HepG2 (cell line): ENCODE data around the gene GAD1. TPM values are rescaled to one million over a fixed set of nuclear protein-coding genes. Genes with fewer than 3 reads are reported as not detected.

ENCODE experiments used
- ADNP ChIP-seq: sonication (generic); formaldehyde crosslinking; IDR thresholded peaks from 2 replicates; pipeline ENCODE4 v1.4.0; 2020; ENCODE audit warnings: missing genetic modification reagents
- CBX1 ChIP-seq: IDR thresholded peaks from one replicate; pipeline ENCODE4 v1.6.1; 2016; ENCODE audit warnings: antibody characterized with exemption, low read depth
- CBX5 ChIP-seq: sonication (generic); formaldehyde crosslinking; IDR thresholded peaks from 2 replicates; pipeline ENCODE4 v1.4.0; 2020; ENCODE audit warnings: missing genetic modification reagents, borderline replicate concordance
- FOXK1 ChIP-seq: sonication (generic); formaldehyde crosslinking; IDR thresholded peaks from 2 replicates; pipeline ENCODE4 v1.4.0; 2020; ENCODE audit warnings: low read depth, missing genetic modification reagents, borderline replicate concordance
- GZF1 ChIP-seq: sonication (generic); formaldehyde crosslinking; IDR thresholded peaks from 2 replicates; pipeline ENCODE4 v1.5.1; 2020; ENCODE audit warnings: mild to moderate bottlenecking, missing genetic modification reagents
- HOXA9 ChIP-seq: sonication (generic); formaldehyde crosslinking; IDR thresholded peaks from 2 replicates; pipeline ENCODE4 v1.8.1; 2022; ENCODE audit warnings: missing genetic modification reagents, mild to moderate bottlenecking, moderate library complexity, borderline replicate concordance
- HOXD1 ChIP-seq: sonication (generic); formaldehyde crosslinking; IDR thresholded peaks from 2 replicates; pipeline ENCODE4 v1.5.0; 2020; ENCODE audit warnings: missing genetic modification reagents
- KDM5B ChIP-seq: sonication (generic); formaldehyde crosslinking; IDR thresholded peaks from 2 replicates; pipeline ENCODE4 v1.4.0; 2020; ENCODE audit warnings: missing genetic modification reagents, mild to moderate bottlenecking, borderline replicate concordance
- KLF16 ChIP-seq, 2 experiments: sonication (generic) in 1 of 2; formaldehyde crosslinking in 1 of 2; IDR thresholded peaks; 2 replicates each; pipeline versions ENCODE4 v1.6.1 to v1.8.0; 2016 to 2023; ENCODE audit warnings: missing genetic modification reagents in 2 of 2, missing compliant biosample characterization in 1 of 2
- RBM39 ChIP-seq: fragments of 200-400 bp; formaldehyde crosslinking; IDR thresholded peaks from one replicate; pipeline ENCODE4 v1.6.1; 2018; ENCODE audit warnings: antibody characterized with exemption, mild to moderate bottlenecking, low read depth, low read length; ENCODE audit not compliant: poor library complexity, severe bottlenecking
- SMARCE1 ChIP-seq: fragments of 450-650 bp; IDR thresholded peaks from 2 replicates; pipeline ENCODE4 v1.6.1; 2017; ENCODE audit warnings: borderline replicate concordance
- U2AF1 ChIP-seq: fragments of 200-400 bp; formaldehyde crosslinking; optimal IDR thresholded peaks from 2 replicates; pipeline ENCODE3; 2017; ENCODE audit warnings: mild to moderate bottlenecking, low read depth, low read length
- ZFP36 ChIP-seq: fragments of 150-350 bp; IDR thresholded peaks from 2 replicates; pipeline ENCODE4 v1.6.1; 2018; ENCODE audit warnings: borderline replicate concordance, low read length, low read depth; ENCODE audit not compliant: partially characterized antibody
- ZFP41 ChIP-seq: sonication (generic); formaldehyde crosslinking; IDR thresholded peaks from 2 replicates; pipeline ENCODE4 v1.4.0; 2020; ENCODE audit warnings: mild to moderate bottlenecking, missing genetic modification reagents, borderline replicate concordance
- ZNF20 ChIP-seq: sonication (generic); formaldehyde crosslinking; IDR thresholded peaks from 2 replicates; pipeline ENCODE4 v1.4.0; 2020; ENCODE audit warnings: mild to moderate bottlenecking, moderate library complexity, missing genetic modification reagents
- ZNF253 ChIP-seq: sonication (generic); formaldehyde crosslinking; IDR thresholded peaks from 2 replicates; pipeline ENCODE4 v1.8.0; 2022; ENCODE audit warnings: mild to moderate bottlenecking, missing genetic modification reagents, borderline replicate concordance
- ZNF501 ChIP-seq: sonication (generic); formaldehyde crosslinking; IDR thresholded peaks from 2 replicates; pipeline ENCODE4 v1.5.1; 2020; ENCODE audit warnings: mild to moderate bottlenecking, moderate library complexity, missing genetic modification reagents
- ZNF552 ChIP-seq: sonication (generic); formaldehyde crosslinking; IDR thresholded peaks from 2 replicates; pipeline ENCODE4 v1.9.0; 2022; ENCODE audit warnings: missing genetic modification reagents, mild to moderate bottlenecking, borderline replicate concordance
- ZNF687 ChIP-seq: sonication (generic); formaldehyde crosslinking; IDR thresholded peaks from 2 replicates; pipeline ENCODE4 v1.5.1; 2020; ENCODE audit warnings: mild to moderate bottlenecking, missing genetic modification reagents, moderate library complexity
- polyA plus RNA-seq, 8 experiments: library from polyadenylated mRNA; depleted of rRNA in 3 of 8; stranded (reverse) in 7 of 8; unstranded in 1 of 8; fragments of >200 nt; fragmentation: Illumina TruSeq in 4 of 8; extraction: Trizol in 4 of 8; gene quantifications; 2 replicates each; pipeline versions ENCODE4 v1.2.1 to v1.2.3, GENCODE V29; 2011 to 2016; ENCODE audit warnings: low read depth in 4 of 8, missing spikeins in 1 of 8, mixed read lengths in 1 of 8; ENCODE audit not compliant: insufficient read depth in 1 of 8
- total RNA-seq, 5 experiments: library from RNA; depleted of rRNA; stranded (reverse); fragments of >200 nt; fragmentation: Illumina TruSeq; extraction: Trizol; gene quantifications; 2 replicates each; pipeline ENCODE4 v1.2.3, GENCODE V29; 2016; ENCODE audit warnings: low read depth in 1 of 5
- TF ChIP-seq, protein P1 (sequence below): sonication (generic); formaldehyde crosslinking; IDR thresholded peaks from 2 replicates; pipeline ENCODE4 v1.4.0; 2020; ENCODE audit warnings: missing genetic modification reagents, low read depth, mild to moderate bottlenecking, borderline replicate concordance
- TF ChIP-seq, protein P2 (sequence below): sonication (generic); formaldehyde crosslinking; IDR thresholded peaks from 2 replicates; pipeline ENCODE4 v1.5.0; 2020; ENCODE audit warnings: mild to moderate bottlenecking, missing genetic modification reagents, moderate library complexity
- TF ChIP-seq, protein P3 (sequence below): sonication (generic); formaldehyde crosslinking; IDR thresholded peaks from 2 replicates; pipeline ENCODE4 v1.4.0; 2020; ENCODE audit warnings: mild to moderate bottlenecking, missing genetic modification reagents, borderline replicate concordance

Gene GAD1
- total and polyA plus RNA-seq, 2 of the 13 experiments (the other 11 are each of a cell fraction or from before 2014, with no cell fraction given): 0.09 to 0.13 TPM

DNA sequence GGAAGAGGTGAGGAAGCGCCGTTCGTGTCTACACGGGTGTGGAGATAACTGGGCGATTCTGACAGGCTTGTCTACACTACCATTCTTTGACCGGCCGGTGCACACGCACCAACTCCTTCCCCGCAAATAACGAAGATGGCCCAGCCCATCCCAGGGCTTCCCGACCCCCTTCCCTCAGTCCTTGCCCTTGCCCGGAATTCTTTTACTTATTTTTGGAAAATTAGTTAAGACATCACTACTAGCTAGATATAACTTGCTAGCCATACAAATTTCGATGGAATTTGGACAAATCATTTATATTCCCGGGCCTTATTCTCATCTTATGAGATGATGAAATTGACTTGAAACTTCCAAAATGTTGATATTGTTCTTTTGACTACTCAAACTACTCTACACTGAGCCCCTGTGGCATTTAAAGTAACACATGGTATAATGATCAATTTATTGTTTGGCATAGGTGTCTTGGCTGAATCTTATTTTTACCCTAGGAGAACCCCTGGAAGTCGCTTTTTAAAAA, 45.2 kb upstream of the GAD1 start (continued):
- TF ChIP-seq ZNF20 (no peak), CBX5 (no peak), ZNF687 (peak; percentile 6; the same call in 1 of the 2 replicates), ZNF501 (no peak), RBM39 (peak; percentile 21), CBX1 (no peak), ZNF552 (CRISPR knock-in tag) (no peak), ZFP36 (no peak), FOXK1 (CRISPR knock-in tag) (no peak), U2AF1 (no peak), HOXA9 (CRISPR knock-in tag) (no peak), ZFP41 (CRISPR knock-in tag) (no peak), ADNP (CRISPR knock-in tag) (no peak), KDM5B (CRISPR knock-in tag) (no peak), GZF1 (CRISPR knock-in tag) (no peak), HOXD1 (CRISPR knock-in tag) (no peak), ZNF253 (CRISPR knock-in tag) (no peak), SMARCE1 (no peak), KLF16 (CRISPR knock-in tag; IDR thresholded peaks at IDR 0.05) (no peak)
- TF ChIP-seq, protein P1, sequence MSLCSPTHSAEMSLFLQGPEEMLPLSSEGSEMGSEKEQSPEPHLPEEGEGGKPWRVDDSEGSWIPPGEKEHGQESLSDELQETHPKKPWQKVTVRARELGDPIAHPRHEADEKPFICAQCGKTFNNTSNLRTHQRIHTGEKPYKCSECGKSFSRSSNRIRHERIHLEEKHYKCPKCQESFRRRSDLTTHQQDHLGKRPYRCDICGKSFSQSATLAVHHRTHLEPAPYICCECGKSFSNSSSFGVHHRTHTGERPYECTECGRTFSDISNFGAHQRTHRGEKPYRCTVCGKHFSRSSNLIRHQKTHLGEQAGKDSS (CRISPR knock-in tag): no peak
- TF ChIP-seq, protein P2, sequence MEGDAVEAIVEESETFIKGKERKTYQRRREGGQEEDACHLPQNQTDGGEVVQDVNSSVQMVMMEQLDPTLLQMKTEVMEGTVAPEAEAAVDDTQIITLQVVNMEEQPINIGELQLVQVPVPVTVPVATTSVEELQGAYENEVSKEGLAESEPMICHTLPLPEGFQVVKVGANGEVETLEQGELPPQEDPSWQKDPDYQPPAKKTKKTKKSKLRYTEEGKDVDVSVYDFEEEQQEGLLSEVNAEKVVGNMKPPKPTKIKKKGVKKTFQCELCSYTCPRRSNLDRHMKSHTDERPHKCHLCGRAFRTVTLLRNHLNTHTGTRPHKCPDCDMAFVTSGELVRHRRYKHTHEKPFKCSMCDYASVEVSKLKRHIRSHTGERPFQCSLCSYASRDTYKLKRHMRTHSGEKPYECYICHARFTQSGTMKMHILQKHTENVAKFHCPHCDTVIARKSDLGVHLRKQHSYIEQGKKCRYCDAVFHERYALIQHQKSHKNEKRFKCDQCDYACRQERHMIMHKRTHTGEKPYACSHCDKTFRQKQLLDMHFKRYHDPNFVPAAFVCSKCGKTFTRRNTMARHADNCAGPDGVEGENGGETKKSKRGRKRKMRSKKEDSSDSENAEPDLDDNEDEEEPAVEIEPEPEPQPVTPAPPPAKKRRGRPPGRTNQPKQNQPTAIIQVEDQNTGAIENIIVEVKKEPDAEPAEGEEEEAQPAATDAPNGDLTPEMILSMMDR (CRISPR knock-in tag): no peak
- TF ChIP-seq, protein P3, sequence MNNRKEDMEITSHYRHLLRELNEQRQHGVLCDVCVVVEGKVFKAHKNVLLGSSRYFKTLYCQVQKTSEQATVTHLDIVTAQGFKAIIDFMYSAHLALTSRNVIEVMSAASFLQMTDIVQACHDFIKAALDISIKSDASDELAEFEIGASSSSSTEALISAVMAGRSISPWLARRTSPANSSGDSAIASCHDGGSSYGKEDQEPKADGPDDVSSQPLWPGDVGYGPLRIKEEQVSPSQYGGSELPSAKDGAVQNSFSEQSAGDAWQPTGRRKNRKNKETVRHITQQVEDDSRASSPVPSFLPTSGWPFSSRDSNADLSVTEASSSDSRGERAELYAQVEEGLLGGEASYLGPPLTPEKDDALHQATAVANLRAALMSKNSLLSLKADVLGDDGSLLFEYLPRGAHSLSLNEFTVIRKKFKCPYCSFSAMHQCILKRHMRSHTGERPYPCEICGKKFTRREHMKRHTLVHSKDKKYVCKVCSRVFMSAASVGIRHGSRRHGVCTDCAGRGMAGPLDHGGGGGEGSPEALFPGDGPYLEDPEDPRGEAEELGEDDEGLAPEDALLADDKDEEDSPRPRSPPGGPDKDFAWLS (CRISPR knock-in tag): no peak
